Measurements from ENCODE around the gene CCDC34. TPM values are rescaled to one million over a fixed set of nuclear protein-coding genes. Genes with fewer than 3 reads are reported as not detected.
"Not testable (repeated sequence)": the region's sequence is repeated elsewhere in the genome, so short reads cannot be mapped to it uniquely, and the experiment has no call there.

Gene CCDC34
- total RNA-seq, 1 donor from 2014 or later: 4.8 TPM

- Mint-ChIP-seq H3K9me3 (ENCODE audit: unreplicated experiment) (no peaks in the 10 kb centered on the region), H3K4me1 (ENCODE audit: unreplicated experiment) (peaks cover 19% of the 10 kb centered on the region), H3K27ac (ENCODE audit: unreplicated experiment) (no peak overlapping the region), H3K27me3 (ENCODE audit: unreplicated experiment) (no peaks in the 10 kb centered on the region), H3K4me3 (ENCODE audit: unreplicated experiment) (no peak overlapping the region), H3K36me3 (ENCODE audit: unreplicated experiment) (peaks cover 1% of the 10 kb centered on the region)
- TF ChIP-seq, protein P1, sequence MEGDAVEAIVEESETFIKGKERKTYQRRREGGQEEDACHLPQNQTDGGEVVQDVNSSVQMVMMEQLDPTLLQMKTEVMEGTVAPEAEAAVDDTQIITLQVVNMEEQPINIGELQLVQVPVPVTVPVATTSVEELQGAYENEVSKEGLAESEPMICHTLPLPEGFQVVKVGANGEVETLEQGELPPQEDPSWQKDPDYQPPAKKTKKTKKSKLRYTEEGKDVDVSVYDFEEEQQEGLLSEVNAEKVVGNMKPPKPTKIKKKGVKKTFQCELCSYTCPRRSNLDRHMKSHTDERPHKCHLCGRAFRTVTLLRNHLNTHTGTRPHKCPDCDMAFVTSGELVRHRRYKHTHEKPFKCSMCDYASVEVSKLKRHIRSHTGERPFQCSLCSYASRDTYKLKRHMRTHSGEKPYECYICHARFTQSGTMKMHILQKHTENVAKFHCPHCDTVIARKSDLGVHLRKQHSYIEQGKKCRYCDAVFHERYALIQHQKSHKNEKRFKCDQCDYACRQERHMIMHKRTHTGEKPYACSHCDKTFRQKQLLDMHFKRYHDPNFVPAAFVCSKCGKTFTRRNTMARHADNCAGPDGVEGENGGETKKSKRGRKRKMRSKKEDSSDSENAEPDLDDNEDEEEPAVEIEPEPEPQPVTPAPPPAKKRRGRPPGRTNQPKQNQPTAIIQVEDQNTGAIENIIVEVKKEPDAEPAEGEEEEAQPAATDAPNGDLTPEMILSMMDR (IDR thresholded peaks at IDR 0.05): no peak
- DNase-seq (ENCODE audit: extremely low spot score, unreplicated experiment): no peak
Observed at GRCh38 chr11:27350511-27350910, 12.5 kb downstream of the CCDC34 start.

DNA sequence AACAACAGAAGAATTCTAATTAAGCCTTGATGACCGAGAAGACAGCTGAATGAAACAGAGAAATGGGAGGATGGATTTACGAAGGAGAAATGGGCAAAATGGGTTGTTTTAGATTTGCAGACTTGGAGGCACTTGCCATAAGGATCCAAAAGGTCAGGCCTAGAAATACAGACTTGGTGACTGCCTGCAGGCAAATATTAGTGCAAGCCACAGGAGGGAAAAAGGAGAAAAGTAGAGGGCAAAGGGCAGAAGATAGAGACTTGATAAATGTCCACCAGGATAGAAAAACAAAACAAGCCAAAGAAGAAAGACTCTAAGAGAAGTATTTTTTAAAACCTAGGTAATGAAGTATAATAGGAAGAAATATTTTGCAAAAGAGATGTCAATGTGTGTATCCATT, 13.1 kb downstream of the CCDC34 start:
- DNase-seq (ENCODE audit: extremely low spot score, unreplicated experiment): no peak
- Mint-ChIP-seq H3K36me3 (ENCODE audit: unreplicated experiment) (peaks cover 1% of the 10 kb centered on the region), H3K4me3 (ENCODE audit: unreplicated experiment) (no peak overlapping the region), H3K27ac (ENCODE audit: unreplicated experiment) (no peak overlapping the region), H3K9me3 (ENCODE audit: unreplicated experiment) (no peaks in the 10 kb centered on the region), H3K4me1 (ENCODE audit: unreplicated experiment) (peaks cover 19% of the 10 kb centered on the region), H3K27me3 (ENCODE audit: unreplicated experiment) (no peaks in the 10 kb centered on the region)
- TF ChIP-seq, protein P1 (IDR thresholded peaks at IDR 0.05): no peak

GRCh38 chr11:27348340-27348873, 14.6 kb downstream of the CCDC34 start:
- no peaks in the 10 kb centered on the region for H3K9me3 Mint-ChIP-seq (ENCODE audit: unreplicated experiment)

GRCh38 chr11:27347359-27348339, 15.4 kb downstream of the CCDC34 start:
- no peak for DNase-seq (ENCODE audit: extremely low spot score, unreplicated experiment)
- TF ChIP-seq, protein P1 (IDR thresholded peaks at IDR 0.05): no peak
- H3K4me1 Mint-ChIP-seq (ENCODE audit: unreplicated experiment): peaks cover 19% of the 10 kb centered on the region
- no peaks in the 10 kb centered on the region for H3K27me3 Mint-ChIP-seq (ENCODE audit: unreplicated experiment)
- H3K4me3 Mint-ChIP-seq (ENCODE audit: unreplicated experiment): no peak overlapping the region
- peaks cover 1% of the 10 kb centered on the region for H3K36me3 Mint-ChIP-seq (ENCODE audit: unreplicated experiment)
- H3K9me3 Mint-ChIP-seq (ENCODE audit: unreplicated experiment): no peaks in the 10 kb centered on the region
- peak overlapping the region; percentile 32 for H3K27ac Mint-ChIP-seq (ENCODE audit: unreplicated experiment)

More at GRCh38 chr11:27348340-27348873, 14.6 kb downstream of the CCDC34 start:
- Mint-ChIP-seq H3K36me3 (ENCODE audit: unreplicated experiment) (peaks cover 1% of the 10 kb centered on the region), H3K27ac (ENCODE audit: unreplicated experiment) (no peak overlapping the region), H3K4me1 (ENCODE audit: unreplicated experiment) (peaks cover 19% of the 10 kb centered on the region), H3K4me3 (ENCODE audit: unreplicated experiment) (no peak overlapping the region), H3K27me3 (ENCODE audit: unreplicated experiment) (no peaks in the 10 kb centered on the region)
- DNase-seq (ENCODE audit: extremely low spot score, unreplicated experiment): no peak
- TF ChIP-seq, protein P1 (IDR thresholded peaks at IDR 0.05): no peak

DNA sequence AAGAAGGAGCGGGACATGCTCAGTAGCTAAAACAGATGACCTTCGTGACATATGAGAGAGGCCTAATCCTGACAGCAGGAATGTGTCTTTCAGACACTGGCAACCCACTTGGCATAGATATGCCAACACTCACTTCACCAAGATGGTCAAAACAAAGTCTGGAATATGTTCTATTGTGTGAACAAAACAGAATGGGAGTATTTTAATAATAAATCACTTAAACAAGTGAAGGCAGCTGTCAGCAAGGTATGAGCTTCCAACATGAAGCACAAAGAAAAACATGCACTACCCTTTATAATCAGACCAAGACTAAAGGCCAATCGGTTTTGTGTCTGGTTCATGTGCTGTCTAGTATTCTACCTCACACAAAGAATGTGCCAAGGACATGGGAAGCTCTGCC, 23.1 kb downstream of the CCDC34 start:
- no peak overlapping the region for H3K4me3 Mint-ChIP-seq (ENCODE audit: unreplicated experiment)
- TF ChIP-seq, protein P1 (IDR thresholded peaks at IDR 0.05): no peak
- no peak for DNase-seq (ENCODE audit: extremely low spot score, unreplicated experiment)
- peak overlapping the region; percentile 79 for H3K27ac Mint-ChIP-seq (ENCODE audit: unreplicated experiment)
- peaks cover 23% of the 10 kb centered on the region for H3K4me1 Mint-ChIP-seq (ENCODE audit: unreplicated experiment)
- H3K9me3 Mint-ChIP-seq (ENCODE audit: unreplicated experiment): no peaks in the 10 kb centered on the region
- no peaks in the 10 kb centered on the region for H3K27me3 Mint-ChIP-seq (ENCODE audit: unreplicated experiment)
- peaks cover 4% of the 10 kb centered on the region for H3K36me3 Mint-ChIP-seq (ENCODE audit: unreplicated experiment)

DNA sequence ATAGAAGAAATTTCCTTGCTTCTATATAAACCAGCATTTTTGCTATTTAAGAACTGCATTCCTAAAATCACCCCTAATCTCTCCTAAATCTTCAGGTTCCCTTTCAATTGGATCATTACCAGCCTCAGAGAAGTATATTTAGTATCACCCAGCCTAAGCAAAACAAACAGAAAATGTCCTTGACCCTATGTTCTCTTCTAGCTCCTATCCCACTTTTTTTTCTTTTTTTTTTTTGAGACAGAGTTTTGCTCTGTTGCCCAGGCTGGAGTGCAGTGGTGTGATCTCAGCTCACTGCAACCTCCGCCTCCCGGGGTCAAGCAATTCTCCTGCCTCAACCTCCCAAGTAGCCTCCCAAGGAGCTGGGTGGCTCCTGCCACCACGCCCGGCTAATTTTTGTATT, 28.3 kb downstream of the CCDC34 start:
- H3K4me3 Mint-ChIP-seq (ENCODE audit: unreplicated experiment); H3K27ac Mint-ChIP-seq (ENCODE audit: unreplicated experiment); DNase-seq (ENCODE audit: extremely low spot score, unreplicated experiment); H3K27me3 Mint-ChIP-seq (ENCODE audit: unreplicated experiment); H3K9me3 Mint-ChIP-seq (ENCODE audit: unreplicated experiment); H3K36me3 Mint-ChIP-seq (ENCODE audit: unreplicated experiment): not testable (repeated sequence)
- peaks cover 21% of the 10 kb centered on the region for H3K4me1 Mint-ChIP-seq (ENCODE audit: unreplicated experiment)
